ENCODE data around the gene C12orf60.

DNA sequence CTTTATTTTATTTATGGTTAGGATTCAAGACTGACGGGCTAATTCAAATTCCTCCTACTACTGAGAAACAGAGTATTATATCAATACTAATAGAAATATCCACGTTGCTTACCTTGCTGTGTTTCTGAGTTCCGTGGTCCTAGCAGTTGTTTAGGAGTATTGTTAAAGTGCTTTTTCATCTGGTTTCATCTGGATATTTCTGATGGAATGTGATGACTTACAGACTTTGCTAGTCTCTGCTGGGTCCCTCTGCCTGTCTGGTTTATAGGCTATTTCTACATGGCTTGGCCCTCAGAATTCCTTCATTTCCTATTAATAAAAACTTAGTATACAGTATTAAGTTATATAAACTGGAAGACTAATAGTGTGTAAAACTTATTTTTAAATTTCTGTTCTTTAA, 10.5 kb downstream of the C12orf60 start, which contains the start of gene SMCO3:
- no peak for TF ChIP-seq POLR2A (IDR thresholded peaks at IDR 0.05)
- TF ChIP-seq, protein P1, sequence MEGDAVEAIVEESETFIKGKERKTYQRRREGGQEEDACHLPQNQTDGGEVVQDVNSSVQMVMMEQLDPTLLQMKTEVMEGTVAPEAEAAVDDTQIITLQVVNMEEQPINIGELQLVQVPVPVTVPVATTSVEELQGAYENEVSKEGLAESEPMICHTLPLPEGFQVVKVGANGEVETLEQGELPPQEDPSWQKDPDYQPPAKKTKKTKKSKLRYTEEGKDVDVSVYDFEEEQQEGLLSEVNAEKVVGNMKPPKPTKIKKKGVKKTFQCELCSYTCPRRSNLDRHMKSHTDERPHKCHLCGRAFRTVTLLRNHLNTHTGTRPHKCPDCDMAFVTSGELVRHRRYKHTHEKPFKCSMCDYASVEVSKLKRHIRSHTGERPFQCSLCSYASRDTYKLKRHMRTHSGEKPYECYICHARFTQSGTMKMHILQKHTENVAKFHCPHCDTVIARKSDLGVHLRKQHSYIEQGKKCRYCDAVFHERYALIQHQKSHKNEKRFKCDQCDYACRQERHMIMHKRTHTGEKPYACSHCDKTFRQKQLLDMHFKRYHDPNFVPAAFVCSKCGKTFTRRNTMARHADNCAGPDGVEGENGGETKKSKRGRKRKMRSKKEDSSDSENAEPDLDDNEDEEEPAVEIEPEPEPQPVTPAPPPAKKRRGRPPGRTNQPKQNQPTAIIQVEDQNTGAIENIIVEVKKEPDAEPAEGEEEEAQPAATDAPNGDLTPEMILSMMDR (IDR thresholded peaks at IDR 0.05), result no peak
